Prostate gland (tissue), 2 donors: ENCODE results near the gene DNAH9.

Experiments
- POLR2A ChIP-seq: fragments of 450-650 bp; IDR thresholded peaks from one replicate; pipeline ENCODE4 v1.6.1; 2016; ENCODE audit warnings: antibody characterized with exemption, mild to moderate bottlenecking
- POLR2AphosphoS5 ChIP-seq: sonication (generic); formaldehyde crosslinking; IDR thresholded peaks from one replicate; pipeline ENCODE4 v1.6.1; 2017; ENCODE audit warnings: antibody characterized with exemption
- TF ChIP-seq, protein P1 (sequence below), 4 experiments: fragments of 200-600 bp in 2 of 4; fragments of 450-650 bp in 2 of 4; sonication (generic) in 2 of 4; IDR thresholded peaks; 1 replicate in 3 of 4; 2 replicates in 1 of 4; pipeline ENCODE4 v1.5.1; 2016 to 2019; ENCODE audit warnings: antibody characterized with exemption in 4 of 4, mild to moderate bottlenecking in 2 of 4, moderate library complexity in 2 of 4

DNA sequence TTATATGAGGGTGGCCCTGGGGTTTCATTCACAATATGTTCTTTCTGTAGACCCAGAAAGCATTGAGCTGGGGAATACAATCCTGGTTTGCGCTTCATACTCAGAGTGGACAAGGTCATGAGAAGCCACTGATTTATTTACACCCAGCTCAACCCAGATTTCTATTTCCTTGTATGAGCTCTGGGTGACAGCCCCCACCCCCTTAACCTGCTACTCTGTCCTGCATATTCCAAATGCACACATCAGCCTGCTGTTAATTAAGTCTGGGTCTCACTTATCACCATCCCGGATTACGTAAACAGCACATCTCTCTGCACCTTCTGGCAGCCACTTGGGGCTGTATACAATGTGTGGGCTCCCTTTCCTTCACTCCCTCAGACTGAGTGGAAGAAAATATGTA, 102.4 kb downstream of the DNAH9 start:
- TF ChIP-seq, protein P1, sequence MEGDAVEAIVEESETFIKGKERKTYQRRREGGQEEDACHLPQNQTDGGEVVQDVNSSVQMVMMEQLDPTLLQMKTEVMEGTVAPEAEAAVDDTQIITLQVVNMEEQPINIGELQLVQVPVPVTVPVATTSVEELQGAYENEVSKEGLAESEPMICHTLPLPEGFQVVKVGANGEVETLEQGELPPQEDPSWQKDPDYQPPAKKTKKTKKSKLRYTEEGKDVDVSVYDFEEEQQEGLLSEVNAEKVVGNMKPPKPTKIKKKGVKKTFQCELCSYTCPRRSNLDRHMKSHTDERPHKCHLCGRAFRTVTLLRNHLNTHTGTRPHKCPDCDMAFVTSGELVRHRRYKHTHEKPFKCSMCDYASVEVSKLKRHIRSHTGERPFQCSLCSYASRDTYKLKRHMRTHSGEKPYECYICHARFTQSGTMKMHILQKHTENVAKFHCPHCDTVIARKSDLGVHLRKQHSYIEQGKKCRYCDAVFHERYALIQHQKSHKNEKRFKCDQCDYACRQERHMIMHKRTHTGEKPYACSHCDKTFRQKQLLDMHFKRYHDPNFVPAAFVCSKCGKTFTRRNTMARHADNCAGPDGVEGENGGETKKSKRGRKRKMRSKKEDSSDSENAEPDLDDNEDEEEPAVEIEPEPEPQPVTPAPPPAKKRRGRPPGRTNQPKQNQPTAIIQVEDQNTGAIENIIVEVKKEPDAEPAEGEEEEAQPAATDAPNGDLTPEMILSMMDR (IDR thresholded peaks at IDR 0.05): no peak
- TF ChIP-seq POLR2A (no peak), POLR2AphosphoS5 (no peak)
